ENCODE measurements around the gene UBE3D. TPM values are rescaled to one million over a fixed set of nuclear protein-coding genes. Genes with fewer than 3 reads are reported as not detected.

The UBE3D gene
- total RNA-seq, 1 experiment from 2014 or later: 10.7 TPM

- H3K4me2 ChIP-seq (ENCODE audit: insufficient read depth, insufficient read length, low read length): no peak overlapping the region
- peak overlapping the region in 1 of 3 experiments; percentile 53; a peak in 1 of 7 replicates for H3K27ac Mint-ChIP-seq
- peaks cover 9 to 30% (median 27%) of the 10 kb centered on the region in 3 experiments for H3K36me3 Mint-ChIP-seq (ENCODE audit: insufficient read depth in 1 of 3, low read depth in 3 of 3)
Observed at GRCh38 chr6:83055366-83055964, 10.2 kb downstream of the UBE3D start.

More at GRCh38 chr6:83055366-83055964, 10.2 kb downstream of the UBE3D start:
- peaks cover 1% of the 10 kb centered on the region; the same call in 1 of the 2 replicates for H3K79me2 ChIP-seq (ENCODE audit: insufficient read depth, low read length)
- no peaks in the 10 kb centered on the region for H3K9me3 ChIP-seq (ENCODE audit: control insufficient read depth, low read depth, low read length)
- no peak overlapping the region for H2BK5ac ChIP-seq (ENCODE audit: insufficient read length, low read length)
- no peaks in the 10 kb centered on the region for H3K23me2 ChIP-seq (ENCODE audit: insufficient read length, low read depth, low read length, poor library complexity, severe bottlenecking)
- H3K27ac ChIP-seq (ENCODE audit: insufficient read length, low read depth, low read length): no peak overlapping the region
- H3K4ac ChIP-seq (ENCODE audit: low read depth, low read length): no peak overlapping the region
- Mint-ChIP-seq H3K9me3 (no peaks in the 10 kb centered on the region), H3K4me1 (peaks cover 5 to 12% of the 10 kb centered on the region in 2 experiments; a peak in 3 of 4 replicates), H3K4me3 (no peak overlapping the region), H3K27me3 (ENCODE audit: low read depth) (no peaks in the 10 kb centered on the region)
- peaks cover 2% of the 10 kb centered on the region for H3K79me1 ChIP-seq (ENCODE audit: insufficient read depth, low read depth, low read length, poor library complexity, severe bottlenecking)
- no peak overlapping the region for H2BK120ac ChIP-seq (ENCODE audit: low read depth, low read length, poor library complexity, severe bottlenecking)
- H3K27me3 ChIP-seq (ENCODE audit: insufficient read depth, low read length): no peaks in the 10 kb centered on the region
- no peaks in the 10 kb centered on the region for H4K20me1 ChIP-seq (ENCODE audit: control insufficient read depth, insufficient read depth, insufficient read length)
- H4K91ac ChIP-seq (ENCODE audit: insufficient read length, low read depth, low read length): no peak overlapping the region
- peak; percentile 40 for DNase-seq
- no peak overlapping the region for H3K23ac ChIP-seq (ENCODE audit: insufficient read length, low read depth, low read length)
- no peaks in the 10 kb centered on the region for H3K4me1 ChIP-seq (ENCODE audit: insufficient read depth, low read length)
- no peak overlapping the region for H4K5ac ChIP-seq (ENCODE audit: insufficient read length, low read depth, low read length)
- H2BK20ac ChIP-seq (ENCODE audit: low read depth, low read length, poor library complexity, severe bottlenecking): no peak overlapping the region
- TF ChIP-seq, protein P1, sequence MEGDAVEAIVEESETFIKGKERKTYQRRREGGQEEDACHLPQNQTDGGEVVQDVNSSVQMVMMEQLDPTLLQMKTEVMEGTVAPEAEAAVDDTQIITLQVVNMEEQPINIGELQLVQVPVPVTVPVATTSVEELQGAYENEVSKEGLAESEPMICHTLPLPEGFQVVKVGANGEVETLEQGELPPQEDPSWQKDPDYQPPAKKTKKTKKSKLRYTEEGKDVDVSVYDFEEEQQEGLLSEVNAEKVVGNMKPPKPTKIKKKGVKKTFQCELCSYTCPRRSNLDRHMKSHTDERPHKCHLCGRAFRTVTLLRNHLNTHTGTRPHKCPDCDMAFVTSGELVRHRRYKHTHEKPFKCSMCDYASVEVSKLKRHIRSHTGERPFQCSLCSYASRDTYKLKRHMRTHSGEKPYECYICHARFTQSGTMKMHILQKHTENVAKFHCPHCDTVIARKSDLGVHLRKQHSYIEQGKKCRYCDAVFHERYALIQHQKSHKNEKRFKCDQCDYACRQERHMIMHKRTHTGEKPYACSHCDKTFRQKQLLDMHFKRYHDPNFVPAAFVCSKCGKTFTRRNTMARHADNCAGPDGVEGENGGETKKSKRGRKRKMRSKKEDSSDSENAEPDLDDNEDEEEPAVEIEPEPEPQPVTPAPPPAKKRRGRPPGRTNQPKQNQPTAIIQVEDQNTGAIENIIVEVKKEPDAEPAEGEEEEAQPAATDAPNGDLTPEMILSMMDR (conservative IDR thresholded peaks at IDR 0.05): peak; percentile 87
- no peak overlapping the region for H3T11ph ChIP-seq (ENCODE audit: low read length)
- WGBS (ENCODE audit: extremely low coverage, insufficient read length, low lambda C conversion rate): no CpG with 5 or more reads among the region's 6 CpGs
- H3K18ac ChIP-seq (ENCODE audit: insufficient read length, low read depth, low read length): no peak overlapping the region
- no peak overlapping the region for H3K9ac ChIP-seq (ENCODE audit: extremely low read depth, insufficient read length, low read length)
- no peak overlapping the region for H3K14ac ChIP-seq (ENCODE audit: insufficient read depth, low read length)
- H4K8ac ChIP-seq (replicated peaks; ENCODE audit: insufficient read length, low read depth, low read length): no peak overlapping the region
- no peak overlapping the region for H2AK5ac ChIP-seq (ENCODE audit: insufficient read length, low read length)
- no peak overlapping the region for H2AFZ ChIP-seq (ENCODE audit: low read length)
- H2BK12ac ChIP-seq (ENCODE audit: insufficient read length, low read depth, low read length): no peak overlapping the region
- H3K56ac ChIP-seq (ENCODE audit: insufficient read length, low read depth, low read length): no peak overlapping the region
- no peak overlapping the region for H2BK15ac ChIP-seq (ENCODE audit: low read depth, low read length)

All from H9 (cell line).